Stimulated activated CD8-positive, alpha-beta memory T cell treated with anti-CD3 and anti-CD28 coated beads, Interleukin-12 subunit alpha, Interleukin-12 subunit beta, amount 100 ng/mL, for 1 hour (primary cell): ENCODE measurements around the gene TFDP2.
"Not testable (repeated sequence)": the region's sequence is repeated elsewhere in the genome, so short reads cannot be mapped to it uniquely, and the experiment has no call there.

Experiments used
- DNase-seq: peaks from one replicate; pipeline ENCODE4 v3.0.0-alpha.2; 2020; ENCODE audit warnings: low read depth

TFDP2 gene

GRCh38 chr3:141960731-141961130, 188.6 kb downstream of the TFDP2 start:
- no peak for DNase-seq

GRCh38 chr3:141959589-141960554, 189.5 kb downstream of the TFDP2 start:
- DNase-seq = no peak

DNA sequence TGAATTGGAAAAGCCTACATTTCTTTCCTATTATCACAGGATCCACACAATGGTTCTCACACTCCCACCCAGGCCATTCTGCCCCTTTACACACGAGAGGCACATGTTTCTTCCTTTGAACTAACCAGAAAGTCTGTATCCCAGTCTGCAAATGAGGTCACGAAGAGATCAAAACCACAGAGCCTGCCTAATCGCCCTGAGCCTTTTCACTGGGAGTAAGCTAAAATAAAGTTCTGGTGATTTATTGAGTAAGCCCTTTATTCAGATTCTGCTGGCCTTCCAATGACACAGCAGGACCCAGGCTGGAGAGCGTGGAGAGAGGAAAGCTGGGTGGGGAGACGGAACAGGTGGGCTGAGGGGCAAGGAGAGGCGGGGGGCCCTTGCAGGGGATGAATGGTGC, 194.2 kb downstream of the TFDP2 start:
- no peak for DNase-seq

DNA sequence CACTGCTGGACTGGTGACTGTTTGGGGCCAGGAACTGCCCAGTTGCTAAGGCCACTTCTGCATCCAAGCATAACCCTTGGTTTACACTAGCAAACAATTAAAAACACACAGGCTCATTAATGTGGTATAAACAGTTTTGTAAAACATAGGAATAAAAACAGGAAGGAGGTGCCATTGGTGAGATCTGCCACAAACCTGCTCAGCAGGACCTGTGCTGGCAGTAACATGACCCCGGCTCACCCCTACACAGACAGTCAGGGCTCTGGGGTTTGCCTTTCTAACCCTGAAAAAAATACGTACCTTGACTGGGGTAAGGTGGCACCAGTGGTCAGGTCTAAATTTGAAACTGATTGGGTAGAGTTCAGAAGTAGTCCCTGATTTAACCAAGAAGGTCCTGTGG, 196.7 kb downstream of the TFDP2 start:
- no peak for DNase-seq

DNA sequence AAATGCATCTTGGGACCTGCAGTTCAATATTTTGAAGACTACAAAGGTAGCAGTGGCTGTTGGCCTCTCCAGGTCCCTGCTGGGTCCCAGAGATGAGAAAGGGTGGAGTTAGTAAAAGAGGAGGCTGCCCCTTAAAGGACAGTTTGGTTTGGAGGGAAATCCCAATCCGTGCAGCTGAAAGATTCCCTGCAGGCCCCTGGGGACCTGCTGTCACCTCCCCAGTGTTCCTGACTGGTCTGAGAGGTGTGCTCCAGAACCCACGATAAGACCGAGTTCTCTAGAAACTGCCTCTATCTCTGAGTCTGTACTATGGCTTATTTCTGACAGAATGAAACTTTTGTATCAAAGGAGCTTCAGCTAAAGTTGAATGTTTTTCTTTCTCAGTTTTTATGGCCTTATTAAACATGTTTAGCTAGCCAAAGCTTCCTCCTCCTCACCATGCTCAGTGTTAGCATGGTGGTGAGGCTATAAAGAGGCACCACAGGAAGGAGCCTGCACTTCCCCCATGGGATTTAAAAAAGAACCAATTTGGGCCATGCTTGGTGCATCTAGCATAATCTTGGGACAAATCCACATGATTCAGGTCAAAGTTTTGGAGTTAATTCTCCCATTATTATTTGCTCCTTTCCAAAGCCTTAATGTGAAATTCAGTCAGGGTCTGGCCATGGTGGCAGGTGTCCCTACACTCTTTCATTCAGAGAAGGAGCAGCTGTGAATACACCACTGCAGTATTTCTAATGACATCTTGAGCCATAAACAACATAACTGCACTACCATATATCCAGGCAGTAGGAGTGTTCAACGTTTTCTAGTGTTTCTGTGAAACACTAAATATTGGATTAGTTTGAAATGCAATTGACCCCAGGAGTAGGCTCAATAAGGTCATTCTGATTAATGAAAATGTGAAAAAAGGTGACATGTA, 198.5 kb downstream of the TFDP2 start:
- DNase-seq = no peak

DNA sequence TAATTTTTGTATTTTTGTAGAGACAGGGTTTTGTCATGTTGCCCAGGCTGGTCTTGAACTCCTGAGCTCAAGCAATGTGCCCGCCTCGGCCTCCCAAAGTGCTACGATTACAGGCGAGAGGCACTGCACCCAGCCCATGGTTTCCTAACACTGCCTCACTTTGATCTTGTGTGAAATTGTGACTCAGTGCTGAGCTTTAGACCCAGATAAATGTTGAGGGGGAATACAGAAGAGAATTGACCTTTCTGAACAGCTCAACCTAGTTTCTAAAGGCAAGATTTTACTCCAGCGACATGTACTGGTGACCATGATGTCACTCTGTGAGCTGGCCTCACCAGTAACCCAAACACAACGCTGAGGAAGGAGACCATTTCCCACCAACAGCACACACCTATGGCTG, 199.4 kb downstream of the TFDP2 start:
- DNase-seq = no peak

GRCh38 chr3:141949399-141949798, 199.9 kb downstream of the TFDP2 start:
- DNase-seq = no peak

DNA sequence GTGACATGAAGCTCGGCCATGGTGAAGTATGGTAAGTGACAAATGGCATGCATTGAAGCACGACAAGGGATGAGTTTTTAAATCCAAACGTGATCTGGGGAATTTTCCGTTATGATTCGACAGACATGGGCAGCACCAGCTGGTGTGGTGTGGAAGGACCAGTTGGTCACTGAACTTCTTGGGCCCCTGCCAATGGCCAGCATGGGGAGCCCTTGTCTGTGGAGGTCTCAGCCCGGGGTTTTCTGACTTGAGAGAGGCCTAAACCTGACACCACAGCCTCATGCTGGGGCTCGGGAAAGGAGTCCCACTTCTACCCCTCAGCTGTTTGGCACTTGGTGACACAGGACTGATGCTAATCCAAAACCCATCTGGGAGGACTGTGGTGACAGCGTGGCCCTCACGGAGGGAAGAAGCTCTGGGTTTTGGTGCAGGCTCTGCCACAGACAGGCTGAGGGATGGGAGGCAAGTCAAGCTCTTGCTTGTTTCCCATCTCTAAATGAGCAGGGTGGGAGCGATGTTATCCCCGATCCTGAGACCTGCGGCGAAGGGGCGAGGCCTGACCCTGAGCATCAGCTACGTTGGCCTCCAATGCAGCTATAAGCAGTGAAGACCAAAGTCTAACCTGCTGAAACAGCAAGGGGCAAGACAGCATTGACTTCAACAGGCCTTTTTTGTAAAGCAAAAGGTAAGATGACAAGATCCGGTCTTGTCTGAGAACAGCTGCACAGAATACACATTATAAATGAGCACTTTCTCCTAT, 203.4 kb downstream of the TFDP2 start:
- DNase-seq = no peak

GRCh38 chr3:141942006-141942405, 207.3 kb downstream of the TFDP2 start:
- no peak for DNase-seq

DNA sequence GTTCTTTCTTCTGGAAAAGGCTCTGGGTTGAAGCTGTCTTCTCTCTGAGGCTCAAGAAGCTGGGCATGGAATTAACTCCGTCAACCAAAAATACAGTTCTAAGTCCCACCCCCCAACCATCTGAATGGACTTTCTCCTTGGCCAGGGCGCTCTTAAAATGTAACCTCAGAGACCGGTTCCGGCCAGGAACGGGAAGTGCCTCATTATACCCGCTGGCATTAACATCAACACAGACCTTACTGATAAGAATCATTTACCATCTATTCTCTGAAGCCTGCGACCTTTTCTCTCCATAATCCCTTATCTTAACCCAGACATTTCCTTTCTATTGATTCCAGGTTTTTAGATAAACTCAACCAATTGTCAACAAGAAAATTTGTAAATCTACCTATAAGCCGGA, 208.3 kb downstream of the TFDP2 start:
- no peak for DNase-seq

DNA sequence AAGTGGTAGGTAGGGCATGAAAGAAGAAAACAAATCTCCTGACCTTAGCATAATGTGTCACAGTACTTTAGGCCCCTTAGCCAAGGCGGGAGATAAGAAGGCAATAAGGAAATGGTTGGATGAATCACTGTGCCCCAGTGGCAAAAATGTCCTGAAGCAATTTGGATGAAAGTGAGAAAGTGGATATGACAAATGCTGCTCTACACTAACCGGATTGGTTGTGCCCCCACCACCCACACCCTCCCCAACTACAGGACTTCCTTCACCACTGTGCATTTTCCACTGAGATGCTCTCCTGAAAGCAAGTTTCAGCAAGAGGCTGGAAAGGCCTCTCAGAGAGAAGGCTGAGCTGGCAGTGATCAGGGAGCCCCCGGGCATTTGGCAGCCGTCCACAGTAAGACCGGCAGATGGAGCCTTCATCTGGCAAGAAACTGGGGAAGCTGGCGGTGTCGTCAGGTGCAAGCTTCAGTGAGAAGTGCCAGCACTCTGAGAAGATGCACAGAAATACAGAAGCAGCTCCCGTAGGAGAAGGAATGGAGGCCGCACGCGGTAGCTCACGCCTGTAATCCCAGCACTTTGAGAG, 209.1 kb downstream of the TFDP2 start:
- no peak for DNase-seq

DNA sequence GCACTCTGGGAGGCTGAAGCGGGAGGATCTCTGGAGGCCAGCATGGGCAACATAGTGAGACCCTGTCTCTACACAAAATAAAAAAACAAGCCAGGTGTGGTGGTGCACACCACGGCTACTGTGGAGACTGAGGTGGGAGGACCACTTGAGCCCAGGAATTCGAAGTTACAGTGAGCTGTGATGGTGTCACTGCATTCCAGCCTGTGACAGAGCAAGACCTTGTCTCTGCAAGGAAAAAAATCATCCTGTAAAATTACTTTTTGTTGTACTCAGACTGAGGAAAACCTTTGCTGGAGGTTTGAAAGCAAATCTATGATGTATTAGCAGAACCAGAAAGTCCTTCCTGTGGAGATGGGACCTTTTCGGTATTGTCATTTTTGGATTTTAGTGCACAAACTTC, 209.6 kb downstream of the TFDP2 start:
- no peak for DNase-seq

- DNase-seq = no peak
Measured at GRCh38 chr3:141938011-141938500, 211.3 kb downstream of the TFDP2 start.

GRCh38 chr3:141934354-141934753, 215.0 kb downstream of the TFDP2 start:
- no peak for DNase-seq

DNA sequence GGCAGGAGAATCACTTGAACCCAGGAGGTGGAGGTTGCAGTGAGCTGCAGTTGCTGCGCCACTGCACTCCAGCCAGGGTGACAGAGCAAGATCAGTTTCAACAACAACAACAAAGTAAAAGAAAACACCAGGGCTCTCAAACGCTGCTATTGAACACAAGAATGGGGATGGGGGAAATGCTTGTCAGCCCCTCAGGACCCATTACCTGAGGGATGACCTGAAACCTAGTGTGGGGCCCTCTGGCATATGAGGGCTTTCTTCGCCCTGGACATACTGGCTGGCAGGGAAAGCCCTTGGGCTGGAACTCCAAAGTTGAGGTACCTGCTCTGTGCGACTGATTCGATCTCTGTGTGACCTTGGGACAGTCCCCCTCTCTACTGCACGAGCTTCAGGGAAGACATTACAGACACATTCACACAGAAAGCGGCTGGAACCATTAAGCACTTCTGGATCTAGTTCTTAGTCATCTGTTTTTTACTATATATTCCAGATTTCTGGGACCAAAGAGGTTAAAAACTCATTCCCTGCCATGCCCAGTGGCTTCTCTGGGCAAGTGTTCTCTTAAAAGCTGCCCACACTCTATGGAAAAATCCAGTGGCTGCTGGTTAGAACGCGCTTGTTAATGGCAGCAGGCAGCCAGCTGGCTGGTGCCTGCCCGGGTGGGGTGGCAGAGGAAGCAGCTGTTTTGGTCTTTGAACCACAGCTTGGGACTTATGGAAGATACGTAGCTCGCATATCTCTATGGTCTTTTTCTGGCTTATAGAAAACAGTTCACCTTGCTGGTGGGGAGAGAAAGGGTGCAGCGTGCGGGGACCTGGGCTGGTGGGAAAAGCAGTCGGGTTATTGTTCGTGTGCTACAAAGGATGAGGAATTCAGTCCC, 215.7 kb downstream of the TFDP2 start:
- no peak for DNase-seq

DNA sequence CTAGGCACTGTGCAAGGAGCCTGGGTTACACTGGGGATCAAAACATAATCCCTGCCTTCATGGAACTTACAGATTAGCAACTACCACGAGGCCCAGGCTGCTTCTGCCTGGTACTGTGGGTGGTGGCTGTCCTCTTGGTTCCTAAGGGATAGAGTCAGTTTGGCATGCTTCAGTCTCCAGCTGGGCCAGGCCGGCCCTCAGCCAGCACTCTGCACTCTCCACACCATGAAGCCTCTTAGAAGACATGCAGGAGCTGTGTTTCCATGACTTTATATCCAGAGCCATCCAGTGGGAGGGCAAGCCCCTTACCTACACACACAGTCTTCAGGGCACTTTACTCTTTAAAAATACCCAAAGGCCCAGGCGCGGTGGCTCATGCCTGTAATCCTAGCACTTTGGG, 218.5 kb downstream of the TFDP2 start:
- no peak for DNase-seq

- DNase-seq = no peak
Measured at GRCh38 chr3:141929341-141929995, 219.9 kb downstream of the TFDP2 start.

DNA sequence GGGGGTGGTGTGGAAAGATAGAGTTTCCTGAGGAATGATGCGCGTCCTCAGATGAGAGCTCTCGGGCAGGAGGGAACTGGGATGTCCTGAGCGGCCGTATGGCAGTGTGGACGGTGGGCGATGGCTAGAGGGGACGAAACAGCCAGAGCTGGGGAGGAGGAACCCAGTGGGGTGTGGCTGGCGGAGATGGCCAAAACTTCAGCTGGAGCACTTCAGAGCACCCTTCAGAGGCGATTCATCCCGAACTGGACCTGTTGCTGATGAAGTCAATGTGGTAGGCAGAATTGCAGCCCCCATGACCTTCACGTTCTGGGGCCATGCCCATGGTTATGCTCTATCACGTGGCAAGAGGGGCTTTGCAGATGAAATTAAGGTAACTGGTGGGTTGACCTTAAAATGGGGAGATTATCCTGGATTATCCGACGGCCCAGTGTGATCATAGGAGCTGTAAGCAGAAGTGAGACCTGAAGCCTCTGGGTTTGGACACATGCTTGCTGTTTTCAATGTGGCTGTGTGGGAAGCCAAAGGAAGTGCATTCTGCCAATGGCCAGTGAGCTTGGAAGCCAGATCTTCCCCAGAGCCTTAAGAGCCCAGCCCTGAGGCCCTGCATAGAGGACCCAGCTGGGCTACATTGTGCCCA, 220.6 kb downstream of the TFDP2 start:
- no peak for DNase-seq

DNA sequence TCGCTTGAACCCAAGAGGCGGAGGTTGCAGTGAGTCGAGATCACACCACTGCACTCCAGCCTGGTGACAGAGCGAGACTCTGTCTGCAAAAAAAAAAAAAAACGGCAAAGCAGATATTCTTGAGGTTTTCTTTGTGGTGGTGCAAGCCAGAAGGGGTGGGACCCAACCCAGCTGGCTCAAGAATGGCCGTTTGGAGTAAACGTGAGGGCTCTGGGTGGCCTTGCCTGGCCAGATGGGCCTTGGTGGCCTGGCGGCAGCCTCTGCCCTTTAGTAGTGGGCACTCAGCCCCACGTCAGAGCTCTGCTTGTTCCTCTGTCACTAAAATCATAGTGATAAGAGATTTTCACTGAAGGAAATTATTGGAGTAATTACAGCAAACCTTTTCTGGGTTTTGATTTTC, 222.4 kb downstream of the TFDP2 start:
- DNase-seq = no peak

GRCh38 chr3:141925677-141926076, 223.7 kb downstream of the TFDP2 start:
- not testable (repeated sequence) for DNase-seq
